Hepatocyte (in vitro differentiated cells): ENCODE data around the gene TTC34. TPM values are rescaled to one million over a fixed set of nuclear protein-coding genes. Genes with fewer than 3 reads are reported as not detected.

Experiments
- DNase-seq: peaks from one replicate; pipeline ENCODE4 v3.0.0-alpha.2; 2016; ENCODE audit warnings: low spot score
- H2AFZ ChIP-seq: fragments of 200-600 bp; sonication (generic); 2 replicates; pipeline ENCODE4 v1.6.0; 2016; ENCODE audit warnings: antibody characterized with exemption, mild to moderate bottlenecking
- H3K27ac ChIP-seq: fragments of 200-600 bp; sonication (generic); 2 replicates; pipeline ENCODE4 v1.5.1; 2016; ENCODE audit warnings: mild to moderate bottlenecking
- H3K27me3 ChIP-seq: fragments of 200-600 bp; sonication (generic); 2 replicates; pipeline ENCODE4 v1.6.1; 2016
- H3K36me3 ChIP-seq: fragments of 200-600 bp; sonication (generic); replicated peaks from 2 replicates; pipeline ENCODE4 v1.5.1; 2016; ENCODE audit warnings: low read depth; ENCODE audit not compliant: insufficient read depth
- H3K4me1 ChIP-seq: fragments of 200-600 bp; sonication (generic); 2 replicates; pipeline ENCODE4 v1.5.1; 2016; ENCODE audit warnings: mild to moderate bottlenecking, moderate library complexity; ENCODE audit not compliant: insufficient read depth
- H3K4me2 ChIP-seq: fragments of 200-600 bp; sonication (generic); 2 replicates; pipeline ENCODE4 v1.6.0; 2016
- H3K4me3 ChIP-seq: fragments of 200-600 bp; sonication (generic); 2 replicates; pipeline ENCODE4 v1.5.1; 2016; ENCODE audit warnings: mild to moderate bottlenecking
- H3K79me2 ChIP-seq: fragments of 200-600 bp; sonication (generic); 2 replicates; pipeline ENCODE4 v1.6.0; 2017; ENCODE audit warnings: mild to moderate bottlenecking
- H3K9me2 ChIP-seq: fragments of 200-600 bp; sonication (generic); replicated peaks from 2 replicates; pipeline ENCODE4 v1.6.0; 2017; ENCODE audit warnings: mild to moderate bottlenecking; ENCODE audit not compliant: insufficient read depth
- H3K9me3 ChIP-seq: fragments of 200-600 bp; sonication (generic); 2 replicates; pipeline ENCODE4 v1.5.1; 2016; ENCODE audit warnings: low read depth, mild to moderate bottlenecking
- H4K20me1 ChIP-seq: fragments of 200-600 bp; sonication (generic); 2 replicates; pipeline ENCODE4 v1.6.0; 2016; ENCODE audit warnings: mild to moderate bottlenecking; ENCODE audit not compliant: insufficient read depth, poor library complexity, severe bottlenecking
- EZH2 ChIP-seq: fragments of 200-600 bp; sonication (generic); IDR thresholded peaks from 2 replicates; pipeline ENCODE4 v1.6.1; 2016; ENCODE audit warnings: antibody characterized with exemption, mild to moderate bottlenecking, borderline replicate concordance
- EZH2phosphoT487 ChIP-seq: fragments of 200-600 bp; sonication (generic); IDR thresholded peaks from one replicate; pipeline ENCODE4 v1.6.1; 2018; ENCODE audit warnings: antibody characterized with exemption, mild to moderate bottlenecking, low read depth, moderate library complexity; ENCODE audit not compliant: unreplicated experiment, severe bottlenecking
- WGBS: methylation state at CpG from one replicate; pipeline ENCODE4 v1.1.6; 2016; ENCODE audit warnings: low lambda C conversion rate; ENCODE audit errors: missing lambda C conversion rate; 5-methylcytosine and 5-hydroxymethylcytosine counted together
- polyA plus RNA-seq: library from polyadenylated mRNA; unstranded; fragments of >200 nt; fragmentation: Nextera tagmentation; extraction: Ambion mirVana; gene quantifications from 2 replicates; pipeline ENCODE4 v1.2.1, GENCODE V29; 2016
- total RNA-seq: library from RNA; depleted of rRNA; stranded (reverse); fragments of >200 nt; gene quantifications from 2 replicates; pipeline ENCODE4 v1.2.3, GENCODE V29; 2014
- TF ChIP-seq, protein P1 (sequence below): fragments of 200-600 bp; sonication (generic); IDR thresholded peaks from 2 replicates; pipeline ENCODE4 v1.5.1; 2016; ENCODE audit warnings: antibody characterized with exemption, mild to moderate bottlenecking; ENCODE audit not compliant: poor library complexity

The TTC34 gene
- total and polyA plus RNA-seq, 2 experiments from 2014 or later, result 0.13 to 0.33 TPM

DNA sequence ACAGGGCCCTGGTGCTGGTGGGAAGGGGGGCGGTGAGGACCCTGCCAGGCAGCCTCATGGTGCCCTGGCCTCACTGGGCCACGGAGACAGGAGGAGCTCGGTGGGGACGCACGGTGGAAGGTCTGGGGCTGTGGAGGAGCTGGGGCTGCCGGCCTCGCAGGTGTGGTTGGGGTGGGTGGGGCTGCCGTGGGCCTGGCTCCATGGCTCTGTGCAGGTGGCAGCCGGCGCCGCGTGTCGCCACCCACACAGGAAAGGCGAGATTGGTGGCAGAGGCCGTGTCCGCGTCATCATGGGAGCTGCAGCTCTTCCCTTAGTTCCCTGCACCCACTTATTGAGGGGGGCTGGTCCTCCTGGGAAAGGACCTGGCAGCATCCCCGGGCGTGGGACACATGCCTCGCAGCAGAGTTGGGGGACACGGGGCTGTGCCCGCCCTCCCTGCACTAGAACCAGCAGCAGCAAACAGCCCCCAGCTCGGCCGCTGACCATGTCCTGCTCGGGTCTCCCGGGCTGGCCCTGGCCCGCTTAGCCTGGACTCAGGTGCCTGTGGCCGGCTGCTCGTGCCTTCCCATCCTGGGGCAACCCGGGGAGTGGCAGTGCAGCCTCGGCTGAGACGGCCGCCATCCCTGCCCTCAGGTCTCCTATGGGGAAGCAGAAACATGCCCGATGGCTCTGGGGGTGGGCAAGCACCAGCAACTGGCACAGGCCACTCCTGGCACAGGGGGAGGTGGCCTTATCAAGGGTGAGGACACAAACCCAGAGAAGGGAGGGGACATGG is 7.5 kb upstream of the TTC34 start:
- no peaks in the 10 kb centered on the region for H3K9me2 ChIP-seq
- TF ChIP-seq, protein P1, sequence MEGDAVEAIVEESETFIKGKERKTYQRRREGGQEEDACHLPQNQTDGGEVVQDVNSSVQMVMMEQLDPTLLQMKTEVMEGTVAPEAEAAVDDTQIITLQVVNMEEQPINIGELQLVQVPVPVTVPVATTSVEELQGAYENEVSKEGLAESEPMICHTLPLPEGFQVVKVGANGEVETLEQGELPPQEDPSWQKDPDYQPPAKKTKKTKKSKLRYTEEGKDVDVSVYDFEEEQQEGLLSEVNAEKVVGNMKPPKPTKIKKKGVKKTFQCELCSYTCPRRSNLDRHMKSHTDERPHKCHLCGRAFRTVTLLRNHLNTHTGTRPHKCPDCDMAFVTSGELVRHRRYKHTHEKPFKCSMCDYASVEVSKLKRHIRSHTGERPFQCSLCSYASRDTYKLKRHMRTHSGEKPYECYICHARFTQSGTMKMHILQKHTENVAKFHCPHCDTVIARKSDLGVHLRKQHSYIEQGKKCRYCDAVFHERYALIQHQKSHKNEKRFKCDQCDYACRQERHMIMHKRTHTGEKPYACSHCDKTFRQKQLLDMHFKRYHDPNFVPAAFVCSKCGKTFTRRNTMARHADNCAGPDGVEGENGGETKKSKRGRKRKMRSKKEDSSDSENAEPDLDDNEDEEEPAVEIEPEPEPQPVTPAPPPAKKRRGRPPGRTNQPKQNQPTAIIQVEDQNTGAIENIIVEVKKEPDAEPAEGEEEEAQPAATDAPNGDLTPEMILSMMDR, result no peak
- TF ChIP-seq EZH2, result no peak
- TF ChIP-seq EZH2phosphoT487, result no peak
- H3K9me3 ChIP-seq, result no peaks in the 10 kb centered on the region
- H3K4me1 ChIP-seq, result no peaks in the 10 kb centered on the region
- H3K4me3 ChIP-seq, result no peak overlapping the region
- no peak overlapping the region for H2AFZ ChIP-seq
- no peak overlapping the region for H3K4me2 ChIP-seq
- WGBS, result 87% methylated on average over 23 of the region's 34 CpGs
- no peak for DNase-seq
- H4K20me1 ChIP-seq, result no peaks in the 10 kb centered on the region
- H3K27me3 ChIP-seq, result no peaks in the 10 kb centered on the region
- H3K79me2 ChIP-seq, result no peaks in the 10 kb centered on the region
- no peak overlapping the region for H3K27ac ChIP-seq
- H3K36me3 ChIP-seq, result no peaks in the 10 kb centered on the region

DNA sequence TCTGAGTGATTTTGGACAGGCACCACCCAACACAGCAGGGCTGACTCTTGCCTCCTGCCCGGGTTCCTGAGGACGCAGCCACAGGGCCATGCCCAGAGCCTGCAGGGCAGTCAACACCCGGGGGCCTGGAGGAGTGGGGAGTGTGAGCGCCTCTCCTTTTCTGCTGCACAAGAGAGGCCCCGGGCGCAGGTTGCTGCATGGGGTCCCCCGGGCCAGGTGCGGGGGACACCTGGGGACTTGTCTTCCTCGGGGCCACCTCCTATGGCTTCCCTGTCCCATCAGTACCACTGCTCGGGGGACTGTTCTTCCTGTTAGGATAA is 6.9 kb upstream of the TTC34 start:
- 94% methylated on average over 8 of the region's 10 CpGs for WGBS
- no peaks in the 10 kb centered on the region for H3K9me2 ChIP-seq
- TF ChIP-seq, protein P1, result no peak

DNA sequence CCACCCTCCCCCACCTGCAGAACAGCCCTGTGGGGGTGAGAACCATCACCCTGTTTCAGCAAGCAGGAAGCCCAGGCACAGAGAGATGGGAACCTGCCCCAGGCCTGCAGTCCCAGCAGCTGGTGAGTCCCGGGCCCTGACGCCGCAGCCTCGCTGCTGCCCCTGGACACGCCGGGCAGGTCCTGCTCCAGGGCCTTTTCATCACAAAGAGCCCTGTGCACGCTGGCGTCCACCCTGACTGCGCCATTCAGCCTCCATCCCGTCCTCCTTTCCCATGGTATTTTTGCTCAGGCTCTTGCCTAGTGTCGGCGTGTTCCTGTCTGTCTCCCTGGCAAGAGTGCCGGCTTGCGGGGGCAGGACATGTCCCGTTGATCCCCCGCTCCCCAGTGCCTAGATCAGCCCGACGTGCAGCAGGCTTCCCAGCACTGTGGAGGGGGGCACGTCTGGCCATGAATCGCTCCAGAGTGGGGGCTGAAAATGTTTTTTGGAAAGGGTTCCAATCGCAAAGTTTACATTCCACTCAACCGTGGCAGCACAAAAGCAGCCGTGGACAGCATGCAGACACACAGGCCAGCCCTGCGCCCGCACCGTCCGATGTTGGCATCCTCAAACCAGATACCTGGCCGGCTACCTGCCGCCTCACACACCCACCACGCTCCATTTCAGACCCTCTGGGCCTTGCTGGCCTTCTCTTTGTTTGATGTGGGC is 6.3 kb upstream of the TTC34 start:
- 88% methylated on average over 29 of the region's 30 CpGs for WGBS

More for the DNA sequence above, 6.9 kb upstream of the TTC34 start:
- no peaks in the 10 kb centered on the region for H3K79me2 ChIP-seq
- H4K20me1 ChIP-seq, result no peaks in the 10 kb centered on the region
- no peak for DNase-seq
- H3K4me2 ChIP-seq, result no peak overlapping the region
- H3K4me3 ChIP-seq, result no peak overlapping the region
- H3K36me3 ChIP-seq, result no peaks in the 10 kb centered on the region
- no peaks in the 10 kb centered on the region for H3K27me3 ChIP-seq
- H3K9me3 ChIP-seq, result no peaks in the 10 kb centered on the region
- H3K27ac ChIP-seq, result no peak overlapping the region
- no peak overlapping the region for H2AFZ ChIP-seq
- H3K4me1 ChIP-seq, result no peaks in the 10 kb centered on the region

More for the DNA sequence above, 6.3 kb upstream of the TTC34 start:
- H3K4me3 ChIP-seq, result no peak overlapping the region
- no peak overlapping the region for H2AFZ ChIP-seq
- DNase-seq, result no peak
- H3K9me2 ChIP-seq, result no peaks in the 10 kb centered on the region
- no peaks in the 10 kb centered on the region for H3K9me3 ChIP-seq
- H3K79me2 ChIP-seq, result no peaks in the 10 kb centered on the region
- no peaks in the 10 kb centered on the region for H4K20me1 ChIP-seq
- no peaks in the 10 kb centered on the region for H3K36me3 ChIP-seq
- H3K4me1 ChIP-seq, result no peaks in the 10 kb centered on the region
- TF ChIP-seq EZH2, result no peak
- TF ChIP-seq EZH2phosphoT487, result no peak
- TF ChIP-seq, protein P1, result no peak
- H3K4me2 ChIP-seq, result no peak overlapping the region
- H3K27ac ChIP-seq, result no peak overlapping the region
- H3K27me3 ChIP-seq, result no peaks in the 10 kb centered on the region
